HL-60 (cell line): ENCODE data around the gene RDX.

Experiments
- POLR2AphosphoS5 ChIP-seq: IDR thresholded peaks from 2 replicates; pipeline ENCODE4 v1.6.1; 2012; ENCODE audit warnings: low read depth
- TF ChIP-seq, protein P1 (sequence below): IDR thresholded peaks from one replicate; pipeline ENCODE4 v1.5.1; 2011; ENCODE audit warnings: low read length, control low read depth, inconsistent platforms; ENCODE audit not compliant: insufficient read depth

DNA sequence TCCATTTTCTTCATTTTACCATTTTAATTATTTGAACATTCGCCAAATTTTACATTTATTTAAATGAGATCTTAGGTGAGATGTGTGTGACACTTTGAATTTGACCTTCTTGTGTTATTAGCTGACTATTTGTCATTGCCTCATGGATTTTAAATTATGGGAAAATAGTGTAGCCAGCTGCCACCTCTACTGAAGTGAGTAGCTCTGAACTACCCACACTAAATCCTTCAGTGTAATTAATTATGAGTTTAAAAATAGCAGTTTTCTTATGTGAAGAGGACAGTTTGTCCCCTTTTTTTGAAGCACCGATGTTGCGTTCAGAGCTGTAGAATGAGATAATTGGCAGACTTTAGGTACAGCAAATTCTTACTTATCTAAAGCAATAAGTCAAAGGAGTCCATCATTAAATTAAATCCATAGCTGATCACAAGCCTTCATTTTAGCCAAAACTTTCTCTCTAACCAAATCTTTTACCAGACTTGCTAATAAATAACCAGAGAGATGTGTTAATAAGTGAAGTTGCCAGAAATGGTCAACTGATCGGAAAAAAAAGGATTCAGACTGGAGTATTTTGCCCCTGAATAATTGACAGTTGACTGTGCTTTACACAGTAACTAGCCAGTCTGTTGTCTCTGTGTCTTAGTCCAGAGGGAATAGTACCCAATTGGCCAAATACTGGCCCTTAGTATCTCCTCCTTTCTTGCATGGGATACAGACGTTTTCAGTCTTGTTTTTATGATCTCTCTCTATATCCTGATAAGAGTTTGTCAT, 128.2 kb downstream of the RDX start:
- TF ChIP-seq, protein P1, sequence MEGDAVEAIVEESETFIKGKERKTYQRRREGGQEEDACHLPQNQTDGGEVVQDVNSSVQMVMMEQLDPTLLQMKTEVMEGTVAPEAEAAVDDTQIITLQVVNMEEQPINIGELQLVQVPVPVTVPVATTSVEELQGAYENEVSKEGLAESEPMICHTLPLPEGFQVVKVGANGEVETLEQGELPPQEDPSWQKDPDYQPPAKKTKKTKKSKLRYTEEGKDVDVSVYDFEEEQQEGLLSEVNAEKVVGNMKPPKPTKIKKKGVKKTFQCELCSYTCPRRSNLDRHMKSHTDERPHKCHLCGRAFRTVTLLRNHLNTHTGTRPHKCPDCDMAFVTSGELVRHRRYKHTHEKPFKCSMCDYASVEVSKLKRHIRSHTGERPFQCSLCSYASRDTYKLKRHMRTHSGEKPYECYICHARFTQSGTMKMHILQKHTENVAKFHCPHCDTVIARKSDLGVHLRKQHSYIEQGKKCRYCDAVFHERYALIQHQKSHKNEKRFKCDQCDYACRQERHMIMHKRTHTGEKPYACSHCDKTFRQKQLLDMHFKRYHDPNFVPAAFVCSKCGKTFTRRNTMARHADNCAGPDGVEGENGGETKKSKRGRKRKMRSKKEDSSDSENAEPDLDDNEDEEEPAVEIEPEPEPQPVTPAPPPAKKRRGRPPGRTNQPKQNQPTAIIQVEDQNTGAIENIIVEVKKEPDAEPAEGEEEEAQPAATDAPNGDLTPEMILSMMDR = no peak
- no peak for TF ChIP-seq POLR2AphosphoS5
